ENCODE measurements around the gene GRAP. TPM values are rescaled to one million over a fixed set of nuclear protein-coding genes. Genes with fewer than 3 reads are reported as not detected.
"Not testable (repeated sequence)": the region's sequence is repeated elsewhere in the genome, so short reads cannot be mapped to it uniquely, and the experiment has no call there.

The GRAP gene
- total and polyA plus RNA-seq, 10 donors = 36.2 to 114 (median 47.4) TPM

GRCh38 chr17:19022128-19022527 lies 24.6 kb downstream of the GRAP start:
- intact Hi-C loops (cut with DNase I; ENCODE audit: low total_unique reads) = no loop called here
- peaks cover 0 to 48% (median 26%) of the 10 kb centered on the region in 6 donors for H3K36me3 ChIP-seq
- H3K27me3 ChIP-seq (replicated peaks in 1 of 7) = peaks cover 0 to 6% (median 0%) of the 10 kb centered on the region in 7 donors
- peak; percentile 67 for DNase-seq
- H3K4me1 ChIP-seq = peaks cover 0 to 13% (median 0%) of the 10 kb centered on the region in 6 donors
- no peak overlapping the region for H3K27ac ChIP-seq
- H3K4me3 ChIP-seq = no peak overlapping the region
- H3K9me3 ChIP-seq = no peaks in the 10 kb centered on the region
- 94 to 100% (median 98%) methylated on average over 5 of the region's 5 CpGs for WGBS, 5 donors
- TF ChIP-seq CTCF (IDR thresholded peaks at IDR 0.05 in 8 of 11, conservative IDR thresholded peaks at IDR 0.05 in 3 of 11) (no peak), POLR2A (IDR thresholded peaks at IDR 0.05) (no peak), POLR2AphosphoS5 (IDR thresholded peaks at IDR 0.05) (no peak)

- H3K27ac ChIP-seq = no peak overlapping the region
- peaks cover 0 to 48% (median 26%) of the 10 kb centered on the region in 6 donors for H3K36me3 ChIP-seq
- WGBS, 5 donors = 94 to 95% (median 94%) methylated on average over 10 to 24 of the region's 24 CpGs; no CpG with 5 or more reads in 1 of the 5 donors
- H3K9me3 ChIP-seq = no peaks in the 10 kb centered on the region
- peaks cover 0 to 13% (median 0%) of the 10 kb centered on the region in 6 donors for H3K4me1 ChIP-seq
- TF ChIP-seq POLR2AphosphoS5 (IDR thresholded peaks at IDR 0.05) (peak in 1 of 3 donors; percentile 6), POLR2A (IDR thresholded peaks at IDR 0.05) (no peak)
- intact Hi-C loops (cut with DNase I; ENCODE audit: low total_unique reads) = no loop called here
- no peak overlapping the region for H3K4me3 ChIP-seq
- H3K27me3 ChIP-seq (replicated peaks in 1 of 7) = peaks cover 0 to 11% (median 0%) of the 10 kb centered on the region in 7 donors
- DNase-seq = peak; percentile 76
Observed at GRCh38 chr17:19021622-19022083, 25.1 kb downstream of the GRAP start.

DNA sequence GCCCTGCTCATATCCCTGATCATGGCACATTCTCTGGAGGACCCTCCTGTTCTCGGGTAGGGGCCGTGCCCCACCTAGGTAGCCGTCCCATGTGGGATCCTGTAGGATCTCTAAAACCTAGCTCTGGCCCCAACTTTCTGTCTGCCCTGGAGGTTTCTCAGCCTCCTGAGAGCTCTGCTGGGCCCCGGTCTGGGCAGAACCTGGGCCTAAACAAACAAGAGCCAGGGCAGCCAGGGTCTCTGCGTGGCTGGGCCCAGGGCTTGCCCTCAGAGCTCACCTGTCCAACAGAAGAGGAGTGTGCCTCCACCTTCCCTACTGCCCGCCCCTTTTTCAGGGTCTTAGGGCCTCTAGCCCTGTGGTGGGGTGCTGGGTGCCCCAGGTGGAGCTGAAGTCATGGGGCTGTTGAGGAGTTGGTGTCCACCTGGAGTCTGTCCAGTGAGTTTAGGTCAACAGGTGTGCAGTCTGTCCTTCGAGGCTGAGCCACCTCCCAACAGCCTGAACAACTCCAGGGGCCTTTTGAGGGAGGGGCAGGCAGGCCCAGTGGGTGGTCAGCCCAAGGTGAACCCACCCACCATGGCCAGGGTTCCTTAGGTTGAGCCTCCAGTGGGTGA lies 25.6 kb downstream of the GRAP start:
- H3K27ac ChIP-seq; H3K9me3 ChIP-seq; intact Hi-C loops (cut with DNase I; ENCODE audit: low total_unique reads); H3K4me3 ChIP-seq: not testable (repeated sequence)
- WGBS, 5 donors = 91 to 96% (median 95%) methylated on average over 4 to 7 of the region's 7 CpGs
- Histone ChIP-seq H3K27me3 (replicated peaks in 1 of 7) (peaks cover 0 to 11% (median 0%) of the 10 kb centered on the region in 7 donors), H3K36me3 (peaks cover 0 to 48% (median 26%) of the 10 kb centered on the region in 6 donors), H3K4me1 (peaks cover 0 to 13% (median 0%) of the 10 kb centered on the region in 6 donors)
- DNase-seq = peak; percentile 68
- TF ChIP-seq POLR2AphosphoS5 (IDR thresholded peaks at IDR 0.05) = peak in 1 of 3 donors; percentile 5

GRCh38 chr17:19020016-19020415 lies 26.7 kb downstream of the GRAP start:
- DNase-seq = peak; percentile 47

More at GRCh38 chr17:19020016-19020415, 26.7 kb downstream of the GRAP start:
- Histone ChIP-seq H3K4me1 (peaks cover 0 to 13% (median 0%) of the 10 kb centered on the region in 6 donors), H3K4me3 (no peak overlapping the region), H3K27ac (no peak overlapping the region), H3K9me3 (no peaks in the 10 kb centered on the region), H3K27me3 (replicated peaks in 1 of 7) (peaks cover 0 to 16% (median 0%) of the 10 kb centered on the region in 7 donors), H3K36me3 (peaks cover 0 to 48% (median 26%) of the 10 kb centered on the region in 6 donors)
- intact Hi-C loops (cut with DNase I; ENCODE audit: low total_unique reads) = no loop called here
- WGBS, 5 donors = 85 to 95% (median 87%) methylated on average over 3 of the region's 3 CpGs
- TF ChIP-seq CTCF (IDR thresholded peaks at IDR 0.05 in 8 of 11, conservative IDR thresholded peaks at IDR 0.05 in 3 of 11) = no peak
- TF ChIP-seq POLR2AphosphoS5 (IDR thresholded peaks at IDR 0.05) = no peak
- TF ChIP-seq POLR2A (IDR thresholded peaks at IDR 0.05) = no peak
